Caco-2 (cell line): ENCODE data around the gene EN1. TPM values are rescaled to one million over a fixed set of nuclear protein-coding genes. Genes with fewer than 3 reads are reported as not detected.

ENCODE experiments used
- BruUV-seq: library from RNA; stranded (reverse); fragments of 400-500 nt; replicated peaks from 2 replicates; lab custom pipeline; 2021; lab: Mats Ljungman, UMichigan
- CTCF ChIA-PET: fragments of 300-600 bp; sonication (Branson Sonifier 250); formaldehyde crosslinking; loops from one replicate; lab custom pipeline; 2022; ENCODE audit warnings: antibody characterized with exemption; lab: Charles Lee
- POLR2A ChIA-PET: fragments of 300-600 bp; sonication (Branson Sonifier 250); formaldehyde crosslinking; loops from one replicate; lab custom pipeline; 2022; ENCODE audit warnings: antibody characterized with exemption; lab: Charles Lee
- DNase-seq, 2 experiments: peaks; one replicate each; pipeline versions ENCODE4 v3.0.0 to v3.0.0-alpha.2; 2020 to 2022
- H3K27me3 ChIP-seq: replicated peaks from 2 replicates; pipeline ENCODE4 v1.6.0; 2011; ENCODE audit warnings: low read length; ENCODE audit not compliant: control insufficient read depth, insufficient read depth
- H3K36me3 ChIP-seq: 2 replicates; pipeline ENCODE4 v1.5.1; 2011; ENCODE audit warnings: low read length; ENCODE audit not compliant: control insufficient read depth, insufficient read depth
- H3K4me1 ChIP-seq: fragments of 250-450 bp; sonication (Bioruptor Pico); 2 replicates; pipeline ENCODE4 v1.5.1; 2020; ENCODE audit warnings: mild to moderate bottlenecking
- H3K4me3 ChIP-seq: 2 replicates; pipeline ENCODE4 v1.5.1; 2011; ENCODE audit warnings: low read depth, mild to moderate bottlenecking, control low read depth, low read length
- H3K9me3 ChIP-seq: fragments of 250-450 bp; sonication (Bioruptor Pico); 2 replicates; pipeline ENCODE4 v1.5.1; 2020; ENCODE audit warnings: mild to moderate bottlenecking, moderate library complexity
- H3K27ac Mint-ChIP-seq: one replicate; pipeline ENCODE4 v1.8.0; 2022; ENCODE audit warnings: mixed read lengths; ENCODE audit not compliant: unreplicated experiment
- H3K27me3 Mint-ChIP-seq: one replicate; pipeline ENCODE4 v1.8.0; 2022; ENCODE audit warnings: mixed read lengths; ENCODE audit not compliant: insufficient read depth, unreplicated experiment
- H3K36me3 Mint-ChIP-seq: one replicate; pipeline ENCODE4 v1.8.0; 2022; ENCODE audit warnings: mild to moderate bottlenecking, mixed read lengths; ENCODE audit not compliant: insufficient read depth, unreplicated experiment
- H3K4me1 Mint-ChIP-seq: one replicate; pipeline ENCODE4 v1.8.0; 2022; ENCODE audit warnings: low read depth, mixed read lengths; ENCODE audit not compliant: unreplicated experiment
- H3K4me3 Mint-ChIP-seq: one replicate; pipeline ENCODE4 v1.8.0; 2022; ENCODE audit warnings: mild to moderate bottlenecking, moderate library complexity, mixed read lengths; ENCODE audit not compliant: unreplicated experiment
- H3K9me3 Mint-ChIP-seq: one replicate; pipeline ENCODE4 v1.8.0; 2022; ENCODE audit warnings: mixed read lengths; ENCODE audit not compliant: unreplicated experiment
- CTCF ChIP-seq, 2 experiments: fragments of 200-600 bp in 1 of 2; IDR thresholded peaks; 1 replicate in 1 of 2; 2 replicates in 1 of 2; pipeline versions ENCODE4 v1.5.1 to v1.8.0; 2011 to 2022; ENCODE audit warnings: antibody characterized with exemption in 1 of 2, control low read depth in 1 of 2, inconsistent platforms in 1 of 2, low read depth in 1 of 2, low read length in 1 of 2, mild to moderate bottlenecking in 1 of 2, moderate library complexity in 1 of 2; ENCODE audit not compliant: insufficient read depth in 1 of 2, severe bottlenecking in 1 of 2, unreplicated experiment in 1 of 2
- intact Hi-C: fragments of 100-400 bp; cut with micrococcal nuclease; formaldehyde crosslinking; loops from one replicate; pipeline ENCODE4 v1.10.0; 2022; ENCODE audit not compliant: unreplicated experiment
- total RNA-seq: library from RNA; stranded (reverse); gene quantifications from 2 replicates; pipeline ENCODE4 v1.2.3, GENCODE V29; 2022

EN1 gene
- total RNA-seq, 1 experiment from 2014 or later: 0.16 TPM

GRCh38 chr2:118849226-118850167, 2.0 kb upstream of the EN1 start:
- POLR2A ChIA-PET: no interaction called here
- intact Hi-C loops: no loop called here
- no peak for TF ChIP-seq CTCF (IDR thresholded peaks at IDR 0.05; ENCODE audit: insufficient read depth in 1 of 2, low read depth in 1 of 2, low read length in 1 of 2, severe bottlenecking in 1 of 2, unreplicated experiment in 1 of 2)
- BruUV-seq: no TSS peak
- H3K4me1 ChIP-seq: no peaks in the 10 kb centered on the region
- H3K27me3 ChIP-seq: no peaks in the 10 kb centered on the region; the same call in 1 of the 2 replicates
- H3K36me3 Mint-ChIP-seq: no peaks in the 10 kb centered on the region
- no peaks in the 10 kb centered on the region for H3K4me1 Mint-ChIP-seq
- H3K9me3 ChIP-seq: no peaks in the 10 kb centered on the region
- H3K4me3 Mint-ChIP-seq: no peak overlapping the region
- peak in 1 of 2 experiments; percentile 12 for DNase-seq
- no peak overlapping the region for H3K4me3 ChIP-seq
- CTCF ChIA-PET: no interaction called here
- H3K27me3 Mint-ChIP-seq: peaks cover 30% of the 10 kb centered on the region
- no peak overlapping the region for H3K27ac Mint-ChIP-seq
- no peaks in the 10 kb centered on the region for H3K9me3 Mint-ChIP-seq
- H3K36me3 ChIP-seq: no peaks in the 10 kb centered on the region

DNA sequence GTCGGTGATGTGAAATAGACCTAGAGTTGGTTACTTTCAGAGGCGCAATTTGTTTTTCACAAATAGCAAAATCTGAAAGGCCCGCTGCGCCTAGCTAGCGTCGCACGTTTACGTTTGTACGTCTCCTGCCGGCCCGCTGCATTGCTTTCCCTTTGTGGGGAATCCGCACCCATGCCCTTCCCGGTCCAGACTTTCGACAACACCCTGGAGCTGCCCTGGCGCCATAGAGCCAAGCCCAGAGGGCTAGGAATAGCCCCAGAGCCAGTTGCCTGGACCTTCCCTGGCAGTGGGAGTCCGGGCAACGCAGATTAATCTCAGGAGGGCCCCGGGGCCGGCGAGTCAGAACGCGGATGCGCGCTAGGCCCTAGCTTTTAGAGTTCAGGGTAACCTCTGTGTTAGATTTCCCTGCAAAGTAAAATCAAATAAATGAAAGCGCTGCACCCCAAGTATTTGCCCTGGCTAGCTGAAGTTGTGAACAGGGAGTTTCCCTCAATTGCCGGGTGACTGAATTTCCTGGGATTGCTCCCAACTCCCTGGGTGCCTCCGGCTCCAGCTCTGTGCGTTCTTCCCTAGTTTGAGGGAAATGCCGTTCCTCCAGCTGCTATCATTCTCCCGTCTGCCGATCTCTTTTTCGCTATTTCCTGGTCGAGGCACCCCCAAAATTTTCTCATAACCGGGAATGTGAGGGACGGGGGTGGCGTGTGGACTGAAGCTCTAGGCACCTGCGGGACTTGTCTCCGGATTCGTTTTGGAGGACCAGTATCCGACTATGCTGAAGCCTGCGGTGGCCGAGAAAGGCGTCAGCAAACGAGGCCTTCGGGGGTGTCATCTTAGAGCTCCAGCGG, 1.2 kb upstream of the EN1 start:
- peak overlapping the region; percentile 62 for H3K4me3 Mint-ChIP-seq
- no peaks in the 10 kb centered on the region for H3K36me3 ChIP-seq
- H3K4me1 Mint-ChIP-seq: peaks cover 6% of the 10 kb centered on the region
- POLR2A ChIA-PET: no interaction called here
- BruUV-seq: no TSS peak
- H3K4me3 ChIP-seq: no peak overlapping the region
- H3K27me3 Mint-ChIP-seq: peaks cover 24% of the 10 kb centered on the region
- no peaks in the 10 kb centered on the region for H3K36me3 Mint-ChIP-seq
- intact Hi-C loops: no loop called here
- no peaks in the 10 kb centered on the region for H3K4me1 ChIP-seq
- H3K9me3 ChIP-seq: no peaks in the 10 kb centered on the region
- H3K9me3 Mint-ChIP-seq: no peaks in the 10 kb centered on the region
- no peaks in the 10 kb centered on the region; the same call in 1 of the 2 replicates for H3K27me3 ChIP-seq
- CTCF ChIA-PET: no interaction called here
- TF ChIP-seq CTCF (IDR thresholded peaks at IDR 0.05; ENCODE audit: insufficient read depth in 1 of 2, low read depth in 1 of 2, low read length in 1 of 2, severe bottlenecking in 1 of 2, unreplicated experiment in 1 of 2): no peak
- peak in 1 of 2 experiments; percentile 22 for DNase-seq
- no peak overlapping the region for H3K27ac Mint-ChIP-seq

GRCh38 chr2:118847762-118848172, 319 bp upstream of the EN1 start:
- no peaks in the 10 kb centered on the region; the same call in 1 of the 2 replicates for H3K27me3 ChIP-seq
- H3K4me3 ChIP-seq: peak overlapping the region; percentile 26; the same call in 1 of the 2 replicates
- H3K36me3 ChIP-seq: no peaks in the 10 kb centered on the region
- Mint-ChIP-seq H3K27ac (no peak overlapping the region), H3K4me1 (peaks cover 6% of the 10 kb centered on the region), H3K4me3 (peak overlapping the region; percentile 62), H3K36me3 (no peaks in the 10 kb centered on the region), H3K27me3 (peaks cover 17% of the 10 kb centered on the region), H3K9me3 (no peaks in the 10 kb centered on the region)
- no TSS peak for BruUV-seq
- H3K9me3 ChIP-seq: no peaks in the 10 kb centered on the region
- TF ChIP-seq CTCF (IDR thresholded peaks at IDR 0.05; ENCODE audit: insufficient read depth in 1 of 2, low read depth in 1 of 2, low read length in 1 of 2, severe bottlenecking in 1 of 2, unreplicated experiment in 1 of 2): no peak
- H3K4me1 ChIP-seq: no peaks in the 10 kb centered on the region
- CTCF ChIA-PET: interaction anchor here (0.6 kb wide), 1 partner anchor 64 kb away, joined by 4 read pairs; no protein-coding TSS in a partner anchor
- POLR2A ChIA-PET: no interaction called here
- DNase-seq: peak; percentile 41
- intact Hi-C loops: no loop called here
